Measurements from ENCODE around the gene SLC2A3.

GRCh38 chr12:7972734-7973456, 36.9 kb upstream of the SLC2A3 start:
- TF ChIP-seq, protein P1, sequence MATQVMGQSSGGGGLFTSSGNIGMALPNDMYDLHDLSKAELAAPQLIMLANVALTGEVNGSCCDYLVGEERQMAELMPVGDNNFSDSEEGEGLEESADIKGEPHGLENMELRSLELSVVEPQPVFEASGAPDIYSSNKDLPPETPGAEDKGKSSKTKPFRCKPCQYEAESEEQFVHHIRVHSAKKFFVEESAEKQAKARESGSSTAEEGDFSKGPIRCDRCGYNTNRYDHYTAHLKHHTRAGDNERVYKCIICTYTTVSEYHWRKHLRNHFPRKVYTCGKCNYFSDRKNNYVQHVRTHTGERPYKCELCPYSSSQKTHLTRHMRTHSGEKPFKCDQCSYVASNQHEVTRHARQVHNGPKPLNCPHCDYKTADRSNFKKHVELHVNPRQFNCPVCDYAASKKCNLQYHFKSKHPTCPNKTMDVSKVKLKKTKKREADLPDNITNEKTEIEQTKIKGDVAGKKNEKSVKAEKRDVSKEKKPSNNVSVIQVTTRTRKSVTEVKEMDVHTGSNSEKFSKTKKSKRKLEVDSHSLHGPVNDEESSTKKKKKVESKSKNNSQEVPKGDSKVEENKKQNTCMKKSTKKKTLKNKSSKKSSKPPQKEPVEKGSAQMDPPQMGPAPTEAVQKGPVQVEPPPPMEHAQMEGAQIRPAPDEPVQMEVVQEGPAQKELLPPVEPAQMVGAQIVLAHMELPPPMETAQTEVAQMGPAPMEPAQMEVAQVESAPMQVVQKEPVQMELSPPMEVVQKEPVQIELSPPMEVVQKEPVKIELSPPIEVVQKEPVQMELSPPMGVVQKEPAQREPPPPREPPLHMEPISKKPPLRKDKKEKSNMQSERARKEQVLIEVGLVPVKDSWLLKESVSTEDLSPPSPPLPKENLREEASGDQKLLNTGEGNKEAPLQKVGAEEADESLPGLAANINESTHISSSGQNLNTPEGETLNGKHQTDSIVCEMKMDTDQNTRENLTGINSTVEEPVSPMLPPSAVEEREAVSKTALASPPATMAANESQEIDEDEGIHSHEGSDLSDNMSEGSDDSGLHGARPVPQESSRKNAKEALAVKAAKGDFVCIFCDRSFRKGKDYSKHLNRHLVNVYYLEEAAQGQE (IDR thresholded peaks at IDR 0.05; ENCODE audit: borderline replicate concordance): no peak
- TF ChIP-seq, protein P2, sequence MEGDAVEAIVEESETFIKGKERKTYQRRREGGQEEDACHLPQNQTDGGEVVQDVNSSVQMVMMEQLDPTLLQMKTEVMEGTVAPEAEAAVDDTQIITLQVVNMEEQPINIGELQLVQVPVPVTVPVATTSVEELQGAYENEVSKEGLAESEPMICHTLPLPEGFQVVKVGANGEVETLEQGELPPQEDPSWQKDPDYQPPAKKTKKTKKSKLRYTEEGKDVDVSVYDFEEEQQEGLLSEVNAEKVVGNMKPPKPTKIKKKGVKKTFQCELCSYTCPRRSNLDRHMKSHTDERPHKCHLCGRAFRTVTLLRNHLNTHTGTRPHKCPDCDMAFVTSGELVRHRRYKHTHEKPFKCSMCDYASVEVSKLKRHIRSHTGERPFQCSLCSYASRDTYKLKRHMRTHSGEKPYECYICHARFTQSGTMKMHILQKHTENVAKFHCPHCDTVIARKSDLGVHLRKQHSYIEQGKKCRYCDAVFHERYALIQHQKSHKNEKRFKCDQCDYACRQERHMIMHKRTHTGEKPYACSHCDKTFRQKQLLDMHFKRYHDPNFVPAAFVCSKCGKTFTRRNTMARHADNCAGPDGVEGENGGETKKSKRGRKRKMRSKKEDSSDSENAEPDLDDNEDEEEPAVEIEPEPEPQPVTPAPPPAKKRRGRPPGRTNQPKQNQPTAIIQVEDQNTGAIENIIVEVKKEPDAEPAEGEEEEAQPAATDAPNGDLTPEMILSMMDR (IDR thresholded peaks at IDR 0.05; ENCODE audit: poor library complexity, severe bottlenecking): no peak
- TF ChIP-seq POLR2AphosphoS5 (IDR thresholded peaks at IDR 0.05): no peak

Data from neural cell (in vitro differentiated cells).